K562 (cell line): Measurements from ENCODE around the gene U2AF1L4. TPM values are rescaled to one million over a fixed set of nuclear protein-coding genes. Genes with fewer than 3 reads are reported as not detected.

ENCODE experiments used
- HDAC6 ChIP-seq: IDR thresholded peaks from 2 replicates; pipeline ENCODE4 v1.6.1; 2012; ENCODE audit warnings: low read depth, mild to moderate bottlenecking, control low read depth, inconsistent platforms, low read length, moderate library complexity
- MGA ChIP-seq: fragments of 450-650 bp; IDR thresholded peaks from 2 replicates; pipeline ENCODE4 v1.6.1; 2016; ENCODE audit warnings: mild to moderate bottlenecking, moderate library complexity
- NFYB ChIP-seq: IDR thresholded peaks from 2 replicates; pipeline ENCODE4 v1.6.1; 2011; ENCODE audit warnings: mild to moderate bottlenecking, moderate library complexity; ENCODE audit not compliant: insufficient read length; ENCODE audit errors: extremely low read depth
- NR4A1 ChIP-seq, 2 experiments: fragments of 250-450 bp in 1 of 2; fragments of 450-650 bp in 1 of 2; sonication (Bioruptor Pico) in 1 of 2; IDR thresholded peaks; 2 replicates each; pipeline versions ENCODE4 v1.4.0 to v1.6.1; 2016 to 2020; ENCODE audit warnings: mild to moderate bottlenecking in 2 of 2, missing compliant biosample characterization in 1 of 2, missing genetic modification characterization in 1 of 2, moderate library complexity in 1 of 2
- PBX2 ChIP-seq, 2 experiments: IDR thresholded peaks in 1 of 2; conservative IDR thresholded peaks in 1 of 2; 2 replicates each; pipeline ENCODE4 v1.6.1; 2016; ENCODE audit warnings: low read depth in 2 of 2, mild to moderate bottlenecking in 1 of 2, missing compliant biosample characterization in 1 of 2, missing genetic modification characterization in 1 of 2, moderate library complexity in 1 of 2
- PCBP1 ChIP-seq: fragments of 200-400 bp; formaldehyde crosslinking; IDR thresholded peaks from 2 replicates; pipeline ENCODE4 v1.6.1; 2018; ENCODE audit warnings: mild to moderate bottlenecking, low read depth, low read length; ENCODE audit not compliant: poor library complexity, severe bottlenecking
- SMAD2 ChIP-seq: fragments of 150-350 bp; IDR thresholded peaks from 2 replicates; pipeline ENCODE4 v1.6.1; 2014; ENCODE audit warnings: low read depth, mild to moderate bottlenecking, low read length
- SP1 ChIP-seq: sonication (generic); formaldehyde crosslinking; IDR thresholded peaks from 2 replicates; pipeline ENCODE4 v1.8.1; 2022; ENCODE audit warnings: mild to moderate bottlenecking, missing genetic modification reagents
- ZKSCAN1 ChIP-seq: fragments of 150-350 bp; IDR thresholded peaks from 2 replicates; pipeline ENCODE4 v1.6.1; 2016; ENCODE audit warnings: low read depth, low read length
- ZNF436 ChIP-seq: fragments of 250-450, 450-650 bp; sonication (Bioruptor Pico); formaldehyde crosslinking; IDR thresholded peaks from 2 replicates; pipeline ENCODE4 v1.7.0; 2020; ENCODE audit warnings: mild to moderate bottlenecking
- ZNF76 ChIP-seq: fragments of 250-450 bp; sonication (Bioruptor Pico); IDR thresholded peaks from 2 replicates; pipeline ENCODE4 v1.4.0; 2020; ENCODE audit warnings: mild to moderate bottlenecking, moderate library complexity, borderline replicate concordance
- polyA plus RNA-seq, 8 experiments: library from polyadenylated mRNA; depleted of rRNA in 4 of 8; stranded (reverse) in 5 of 8; unstranded in 3 of 8; fragments of >200 nt; fragmentation: Nextera tagmentation in 2 of 8; fragmentation: Illumina TruSeq in 1 of 8; extraction: Ambion mirVana in 2 of 8; extraction: Trizol in 1 of 8; gene quantifications; 2 replicates each; pipeline versions ENCODE4 v1.2.1 to v1.2.3, GENCODE V29; 2011 to 2014; ENCODE audit warnings: inconsistent platforms in 1 of 8, missing spikeins in 1 of 8
- total RNA-seq, 7 experiments: library from RNA; depleted of rRNA in 6 of 7; stranded (reverse); fragments of >200 nt in 6 of 7; fragmentation: Illumina TruSeq in 2 of 7; extraction: Trizol in 2 of 7; gene quantifications; 2 replicates each; pipeline versions ENCODE4 v1.2.1 to v1.2.3, GENCODE V29; 2011 to 2021; ENCODE audit warnings: low replicate concordance in 1 of 7

Gene U2AF1L4
- total and polyA plus RNA-seq, 9 of the 15 experiments (the other 6 are each of a cell fraction or from before 2014, with no cell fraction given) = 8.4 to 19.5 (median 12.6) TPM

- TF ChIP-seq ZNF76 (CRISPR knock-in tag) (no peak), SP1 (CRISPR knock-in tag) (0 out of 2 replicates have a peak, but pooled peaks have one; percentile 59), SMAD2 (no peak), NFYB (peak; percentile 99), HDAC6 (peak; percentile 98), MGA (no peak), ZKSCAN1 (no peak), PBX2 (CRISPR knock-in tag; IDR thresholded peaks at IDR 0.05; ENCODE audit: low read depth) (peak; percentile 90), PBX2 (tag; conservative IDR thresholded peaks at IDR 0.05; ENCODE audit: low read depth) (peak; percentile 100), PCBP1 (peak; percentile 42), ZNF436 (CRISPR knock-in tag) (no peak), NR4A1 (CRISPR knock-in tag; IDR thresholded peaks at IDR 0.05) (no peak), NR4A1 (tag; IDR thresholded peaks at IDR 0.05) (no peak)
Observed at GRCh38 chr19:35702223-35703012, 42.8 kb downstream of the U2AF1L4 start (continued).
